Progenitor cell of endocrine pancreas (in vitro differentiated cells): ENCODE measurements around the gene DIS3L2. TPM values are rescaled to one million over a fixed set of nuclear protein-coding genes. Genes with fewer than 3 reads are reported as not detected.
A peak's percentile ranks its signal among the peaks of the same experiment; 100 is the strongest.

Source experiments
- DNase-seq: peaks from one replicate; pipeline ENCODE4 v3.0.0; 2021; ENCODE audit warnings: low spot score; ENCODE audit not compliant: unreplicated experiment
- H3K27ac Mint-ChIP-seq: 2 replicates; pipeline ENCODE4 v1.8.0; 2021; ENCODE audit warnings: mild to moderate bottlenecking, moderate library complexity, mixed read lengths
- H3K27me3 Mint-ChIP-seq: 2 replicates; pipeline ENCODE4 v1.8.0; 2021; ENCODE audit warnings: mixed read lengths
- H3K36me3 Mint-ChIP-seq: 2 replicates; pipeline ENCODE4 v1.8.0; 2022; ENCODE audit warnings: mixed read lengths; ENCODE audit not compliant: insufficient read depth
- H3K4me1 Mint-ChIP-seq: 2 replicates; pipeline ENCODE4 v1.8.0; 2021; ENCODE audit warnings: low read depth, mixed read lengths
- H3K4me3 Mint-ChIP-seq: 2 replicates; pipeline ENCODE4 v1.8.0; 2021; ENCODE audit warnings: low read depth, mild to moderate bottlenecking, moderate library complexity, mixed read lengths
- H3K9me3 Mint-ChIP-seq: 2 replicates; pipeline ENCODE4 v1.8.0; 2021; ENCODE audit warnings: low read depth, mixed read lengths
- CTCF ChIP-seq: fragments of 200-600 bp; sonication (generic); IDR thresholded peaks from one replicate; pipeline ENCODE4 v1.5.0; 2021; ENCODE audit warnings: antibody characterized with exemption, mild to moderate bottlenecking; ENCODE audit not compliant: unreplicated experiment
- total RNA-seq: library from RNA; stranded (reverse); gene quantifications from 2 replicates; pipeline ENCODE4 v1.2.1, GENCODE V29; 2021

The DIS3L2 gene
- total RNA-seq, 1 donor from 2014 or later: 59.3 TPM

- peak; percentile 46 for DNase-seq
- no peaks in the 10 kb centered on the region for H3K27me3 Mint-ChIP-seq
- H3K27ac Mint-ChIP-seq: peak overlapping the region; percentile 13
- peaks cover 2% of the 10 kb centered on the region for H3K36me3 Mint-ChIP-seq
- H3K4me1 Mint-ChIP-seq: peaks cover under 1% of the 10 kb centered on the region
- peak; percentile 75 for TF ChIP-seq CTCF
- no peaks in the 10 kb centered on the region for H3K9me3 Mint-ChIP-seq
- H3K4me3 Mint-ChIP-seq: no peak overlapping the region
Measured at GRCh38 chr2:232292395-232293154, 331.1 kb downstream of the DIS3L2 start.

- TF ChIP-seq CTCF: no peak
- Mint-ChIP-seq H3K36me3 (peaks cover 2% of the 10 kb centered on the region), H3K4me3 (no peak overlapping the region), H3K27ac (peak overlapping the region; percentile 13), H3K4me1 (no peaks in the 10 kb centered on the region), H3K27me3 (no peaks in the 10 kb centered on the region), H3K9me3 (no peaks in the 10 kb centered on the region)
- no peak for DNase-seq
Measured at GRCh38 chr2:232293191-232293590, 331.7 kb downstream of the DIS3L2 start.

GRCh38 chr2:232295971-232296370, 334.5 kb downstream of the DIS3L2 start:
- TF ChIP-seq CTCF: no peak
- Mint-ChIP-seq H3K27me3 (no peaks in the 10 kb centered on the region), H3K4me1 (peaks cover 3% of the 10 kb centered on the region), H3K4me3 (no peak overlapping the region), H3K9me3 (no peaks in the 10 kb centered on the region), H3K27ac (no peak overlapping the region), H3K36me3 (peaks cover 6% of the 10 kb centered on the region)
- no peak for DNase-seq

GRCh38 chr2:232296776-232297525, 335.4 kb downstream of the DIS3L2 start:
- H3K4me3 Mint-ChIP-seq: no peak overlapping the region
- H3K27me3 Mint-ChIP-seq: no peaks in the 10 kb centered on the region
- no peak overlapping the region for H3K27ac Mint-ChIP-seq
- TF ChIP-seq CTCF: no peak
- peaks cover 4% of the 10 kb centered on the region for H3K4me1 Mint-ChIP-seq
- no peaks in the 10 kb centered on the region for H3K9me3 Mint-ChIP-seq
- H3K36me3 Mint-ChIP-seq: peaks cover 7% of the 10 kb centered on the region
- DNase-seq: no peak

GRCh38 chr2:232299084-232299483, 337.6 kb downstream of the DIS3L2 start:
- Mint-ChIP-seq H3K36me3 (peaks cover 15% of the 10 kb centered on the region), H3K9me3 (no peaks in the 10 kb centered on the region), H3K4me3 (no peak overlapping the region), H3K27me3 (no peaks in the 10 kb centered on the region), H3K4me1 (peaks cover 4% of the 10 kb centered on the region), H3K27ac (no peak overlapping the region)
- DNase-seq: no peak
- no peak for TF ChIP-seq CTCF
